ENCODE measurements around the gene RPS6KA2. TPM values are rescaled to one million over a fixed set of nuclear protein-coding genes. Genes with fewer than 3 reads are reported as not detected.
"Not testable (repeated sequence)": the region's sequence is repeated elsewhere in the genome, so short reads cannot be mapped to it uniquely, and the experiment has no call there.

Gene RPS6KA2
- total RNA-seq, 1 donor from 2014 or later, result 36.1 TPM

DNA sequence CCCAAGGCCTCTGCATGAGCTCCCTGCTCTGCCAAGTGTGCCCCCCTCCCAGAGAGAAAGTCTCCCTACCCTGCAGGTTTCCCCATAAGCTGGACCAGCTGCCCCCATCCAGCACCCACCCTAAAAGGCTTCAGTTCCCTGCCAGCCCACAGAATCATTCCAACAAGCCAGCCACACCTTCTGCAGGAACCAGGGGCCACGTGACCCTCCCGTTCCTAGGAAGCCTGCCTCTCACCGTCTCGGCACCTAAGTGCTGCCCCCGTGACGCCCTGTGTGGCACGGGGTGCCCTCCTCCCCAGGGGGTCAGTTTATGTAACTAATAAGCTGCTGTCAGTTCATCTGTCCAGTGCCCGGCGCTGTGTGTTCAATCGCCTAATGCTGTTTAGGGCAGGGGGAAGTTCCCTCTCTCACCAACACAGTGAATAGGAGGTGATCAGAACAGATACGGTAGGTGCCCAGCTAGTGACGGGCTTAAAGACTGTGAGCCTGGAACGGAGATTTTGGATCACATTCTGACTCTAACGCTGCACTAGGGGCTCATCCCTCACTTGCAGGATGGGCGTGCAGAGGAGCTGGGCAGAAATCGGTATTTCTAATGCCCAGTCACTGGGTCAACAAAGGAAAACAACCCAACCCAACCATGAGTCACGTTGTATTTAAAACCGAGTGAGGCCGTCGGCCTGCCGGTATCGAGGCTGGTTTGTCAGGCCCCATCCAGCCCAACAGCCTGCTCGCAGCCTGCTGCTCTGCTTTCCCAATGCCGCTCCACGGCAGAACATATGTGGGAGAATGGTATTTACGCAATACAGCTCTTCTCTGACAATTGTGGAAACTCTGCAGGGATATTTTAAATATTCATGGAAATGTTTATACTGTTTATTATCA is 96.6 kb downstream of the RPS6KA2 start:
- DNase-seq (ENCODE audit: low spot score), result no peak

DNA sequence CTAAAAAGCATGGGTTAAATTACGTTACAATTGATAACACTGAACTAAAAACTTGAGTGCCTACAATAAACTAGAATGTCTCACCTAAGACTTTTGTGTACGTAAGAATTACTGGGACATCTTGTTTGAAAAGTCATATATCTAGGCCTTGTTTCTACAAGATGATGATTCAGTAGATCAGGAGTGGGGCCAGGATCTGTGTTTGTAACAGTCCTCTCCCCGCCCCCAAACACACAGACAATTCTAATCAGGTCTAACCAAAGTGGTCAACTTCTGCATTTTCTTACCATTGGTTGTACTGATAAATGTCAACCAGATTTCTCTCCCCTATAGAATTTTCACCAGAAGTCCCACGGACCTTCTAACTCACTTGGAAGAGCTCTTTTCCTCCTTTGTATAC is 97.5 kb downstream of the RPS6KA2 start:
- DNase-seq (ENCODE audit: low spot score), result no peak

DNA sequence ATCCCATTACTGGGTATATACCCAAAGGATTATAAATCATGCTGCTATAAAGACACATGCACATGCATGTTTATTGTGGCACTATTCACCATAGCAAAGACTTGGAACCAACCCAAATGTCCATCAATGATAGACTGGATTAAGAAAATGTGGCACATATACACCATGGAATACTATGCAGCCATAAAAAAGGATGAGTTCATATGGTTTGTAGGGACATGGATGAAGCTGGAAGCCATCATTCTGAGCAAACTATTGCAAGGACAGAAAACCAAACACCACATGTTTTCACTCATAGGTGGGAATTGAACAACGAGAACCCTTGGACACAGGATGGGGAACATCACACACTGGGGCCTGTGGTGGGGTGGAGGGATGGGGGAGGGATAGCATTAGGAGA is 98.0 kb downstream of the RPS6KA2 start:
- not testable (repeated sequence) for DNase-seq (ENCODE audit: low spot score)

DNA sequence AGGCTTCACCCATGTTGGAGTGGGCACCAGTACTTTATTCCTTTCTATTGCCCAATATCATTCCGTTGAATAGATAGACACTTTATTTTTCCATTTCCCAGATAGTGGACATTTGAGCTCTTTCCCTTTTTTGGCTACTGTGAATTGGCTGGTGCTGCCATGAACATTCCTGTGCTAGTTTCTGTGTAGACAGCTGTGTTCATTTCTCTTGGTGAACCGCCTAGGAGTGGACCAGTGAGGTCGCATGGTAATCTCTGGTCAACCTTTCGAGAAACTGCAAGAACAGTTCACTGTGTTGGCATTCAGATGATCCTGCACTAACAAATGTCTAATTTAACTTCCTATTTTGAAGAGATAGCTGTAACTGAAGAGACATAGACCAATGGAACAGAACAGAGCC is 99.2 kb downstream of the RPS6KA2 start:
- no peak for DNase-seq (ENCODE audit: low spot score)

DNA sequence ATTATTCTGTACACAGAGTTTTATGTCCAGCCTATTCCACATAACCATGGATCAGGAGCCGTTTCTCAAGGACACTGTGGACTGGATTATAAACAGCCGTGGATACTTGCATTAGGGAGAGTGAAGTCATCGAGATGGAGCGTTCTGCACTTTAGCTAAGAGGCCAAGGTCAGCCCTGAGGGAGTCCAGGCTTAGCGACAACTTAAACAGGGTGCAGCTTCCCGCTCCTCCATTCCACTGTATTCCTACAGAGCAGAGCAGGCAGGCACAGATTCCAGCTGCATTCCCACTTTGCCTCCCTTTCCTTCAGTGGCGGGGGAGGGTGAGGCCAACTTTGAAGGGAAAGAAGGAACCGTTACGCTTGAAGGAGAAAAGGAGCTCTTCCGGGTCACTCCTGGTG is 100.1 kb downstream of the RPS6KA2 start:
- DNase-seq (ENCODE audit: low spot score), result no peak

DNA sequence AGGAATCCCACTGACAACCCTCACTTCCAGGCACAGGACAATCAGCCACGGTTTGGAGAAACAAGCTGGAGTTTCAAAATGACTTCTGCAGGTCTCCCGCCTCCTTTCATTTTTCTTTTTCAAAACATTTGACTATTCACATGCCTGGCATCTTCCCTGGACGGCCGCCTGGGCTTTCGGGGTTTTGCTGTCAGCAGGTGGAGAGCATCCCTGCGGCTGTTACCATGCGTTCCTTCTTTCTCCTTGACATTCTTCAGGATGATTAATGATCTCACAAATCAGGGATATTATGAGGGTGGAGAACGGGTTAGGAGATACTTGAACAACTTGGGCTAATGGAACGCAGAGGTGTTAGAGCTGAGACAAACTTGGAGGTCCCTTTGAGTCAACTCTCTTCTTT is 101.5 kb downstream of the RPS6KA2 start:
- DNase-seq (ENCODE audit: low spot score), result no peak

DNA sequence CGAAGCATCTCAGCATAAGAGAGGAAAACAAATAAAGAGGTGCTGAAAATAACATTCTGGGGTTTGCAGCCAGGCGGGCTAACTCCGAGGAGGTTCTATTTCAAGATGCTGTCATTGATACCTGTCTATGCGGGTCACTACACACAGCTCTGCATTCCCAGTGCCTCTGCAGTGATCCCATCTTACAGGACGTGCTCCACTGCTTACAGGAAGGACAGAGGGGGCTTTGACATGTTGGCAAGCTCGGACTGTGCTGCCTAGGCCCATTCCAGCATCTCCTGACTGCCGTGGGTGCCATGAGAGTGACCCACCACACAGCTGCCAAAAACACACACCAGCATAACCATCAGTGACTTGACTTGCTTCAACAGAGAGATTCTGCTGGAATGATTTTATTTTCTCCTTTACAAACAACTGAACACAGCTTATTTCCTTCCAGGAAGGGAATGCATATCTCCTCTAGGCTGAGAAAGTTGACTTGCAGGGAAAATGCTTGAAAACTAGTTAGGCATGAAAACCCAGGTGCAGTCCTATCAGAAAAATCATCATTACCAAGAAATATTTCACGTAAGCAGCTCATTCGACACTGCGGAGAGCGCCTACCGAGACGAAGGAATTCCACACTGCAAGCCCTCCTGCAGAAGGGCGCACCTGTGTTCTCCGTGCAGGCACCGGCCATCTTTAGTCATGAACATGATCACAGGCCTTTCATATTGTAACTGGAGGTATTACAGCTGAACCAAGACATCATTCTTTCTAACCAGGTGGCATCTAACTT is 103.1 kb downstream of the RPS6KA2 start:
- no peak for DNase-seq (ENCODE audit: low spot score)

DNA sequence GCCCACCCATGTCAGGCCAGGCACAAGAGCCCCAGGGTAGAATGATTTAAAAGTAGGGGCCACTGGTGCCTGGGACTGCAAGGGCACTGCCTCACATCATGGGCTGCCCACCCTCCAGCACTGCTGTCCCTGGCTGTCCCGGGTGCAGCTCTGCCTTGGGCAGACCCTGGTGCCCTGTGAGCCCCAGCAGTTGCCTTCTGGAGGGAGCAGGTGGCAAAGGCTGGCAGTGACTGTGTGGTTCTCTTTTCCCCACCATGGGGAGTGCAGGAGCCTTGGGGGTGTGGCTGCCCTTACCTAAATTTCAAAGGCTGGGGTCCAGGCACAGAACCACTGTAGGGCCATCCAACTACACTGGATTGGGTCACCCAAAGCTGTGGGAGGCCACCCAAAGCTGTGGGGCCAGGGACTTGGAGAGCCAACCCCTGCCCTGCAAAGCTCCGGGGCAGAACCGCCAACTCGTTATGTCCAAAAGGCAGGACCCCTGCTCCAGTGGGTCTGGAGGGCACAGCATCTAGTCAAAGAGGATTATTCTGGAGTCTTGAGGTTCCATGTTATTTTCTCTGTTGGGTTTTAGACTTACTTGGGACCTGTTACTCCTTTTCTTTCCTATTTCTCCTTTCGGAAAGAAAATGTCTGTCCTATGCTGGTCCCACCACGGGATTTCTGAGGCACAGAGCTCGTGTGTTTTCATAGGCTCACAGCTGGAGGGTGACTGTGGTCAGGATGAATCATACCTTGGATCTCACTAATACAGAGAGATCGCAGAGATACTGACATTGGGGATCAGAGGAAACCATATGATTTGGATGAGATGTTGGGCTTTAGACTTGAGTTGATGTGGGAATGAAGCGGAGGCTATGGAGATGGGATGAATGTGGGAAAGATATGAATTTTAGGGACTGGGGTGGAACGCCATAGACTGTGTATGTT is 105.9 kb downstream of the RPS6KA2 start:
- DNase-seq (ENCODE audit: low spot score), result no peak

DNA sequence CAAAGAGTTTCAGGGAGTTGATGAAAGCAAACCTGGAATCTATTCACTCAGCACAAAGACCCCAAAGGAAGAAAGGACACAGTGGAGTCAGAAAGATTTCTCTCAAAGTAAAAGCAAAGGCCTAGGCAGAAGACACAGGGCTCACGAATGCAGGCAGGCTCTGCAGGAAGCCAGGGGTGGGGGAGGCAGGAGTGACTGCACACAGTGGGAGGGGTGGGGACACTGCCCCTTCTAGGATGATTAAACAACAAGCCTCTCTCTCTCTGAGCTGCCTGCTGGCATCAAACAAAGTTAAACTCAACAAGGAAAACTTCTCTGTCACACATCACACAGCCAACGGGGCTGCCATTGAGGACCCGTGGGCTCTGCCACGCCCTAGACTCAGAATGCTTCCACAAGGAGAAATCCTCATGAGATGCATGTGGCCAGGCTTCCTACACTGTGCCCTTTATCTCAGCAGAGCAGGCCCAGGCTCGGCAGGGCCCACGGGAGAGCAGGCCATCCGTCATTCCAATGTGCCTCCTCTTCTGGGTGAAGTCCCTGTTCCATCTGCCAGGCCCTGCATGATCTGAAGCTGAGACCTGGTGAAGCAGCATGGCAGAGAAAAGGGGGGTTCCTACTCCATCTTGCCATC is 110.7 kb downstream of the RPS6KA2 start:
- DNase-seq (ENCODE audit: low spot score), result no peak

DNA sequence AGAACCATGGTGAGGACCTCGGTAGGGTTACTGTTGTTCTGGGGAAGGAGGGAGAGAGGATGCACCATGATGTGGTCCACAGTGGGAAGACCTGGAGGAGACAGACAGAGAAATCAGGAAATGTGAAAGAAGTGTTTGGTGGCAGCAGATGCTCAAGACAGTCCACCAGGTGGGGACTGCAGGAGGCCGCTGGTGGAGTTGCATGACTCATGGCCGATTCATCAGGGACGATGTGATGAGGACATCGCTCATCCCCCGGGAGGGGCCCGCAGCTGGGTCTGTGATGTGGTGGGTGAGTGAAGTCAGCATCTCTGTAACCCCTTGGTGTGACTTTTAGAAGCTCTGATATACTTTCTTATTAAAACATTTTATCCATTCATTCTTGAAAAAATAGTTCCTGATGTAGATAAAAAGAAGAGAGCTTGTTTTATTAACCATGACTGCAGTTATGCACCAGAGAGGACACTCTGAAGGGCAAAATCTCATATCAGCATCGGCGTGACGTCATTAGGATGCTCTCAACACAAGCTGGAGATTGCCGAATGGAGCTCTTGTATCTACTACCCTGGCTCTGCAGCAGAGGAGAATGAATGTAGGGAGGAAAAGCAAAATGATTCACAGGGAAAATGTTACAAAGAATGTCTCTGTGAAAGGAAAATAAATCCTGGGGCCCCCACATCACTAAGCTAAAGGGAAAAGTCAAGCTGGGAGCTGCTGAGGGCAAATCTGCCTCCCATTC is 111.8 kb downstream of the RPS6KA2 start:
- DNase-seq (ENCODE audit: low spot score), result no peak

DNA sequence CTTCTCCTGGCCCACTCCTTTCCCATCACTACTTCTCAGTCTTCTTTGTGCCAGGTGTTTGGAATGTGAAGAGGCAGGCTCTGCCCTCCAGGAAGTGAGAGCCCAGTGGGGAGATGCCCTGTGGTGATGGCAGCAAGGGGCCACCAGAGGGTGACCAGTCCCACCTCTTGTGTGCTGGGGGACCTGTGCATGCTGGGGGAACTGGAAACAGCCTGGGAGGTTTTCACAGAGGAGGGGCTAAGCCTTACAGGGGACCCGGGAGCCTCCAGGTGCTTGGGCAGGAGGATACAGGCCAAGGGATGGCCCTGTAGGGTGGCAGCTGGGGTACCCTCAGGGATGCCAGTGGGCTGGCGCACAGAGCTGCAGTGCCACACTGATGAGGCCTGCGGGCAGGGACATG is 112.9 kb downstream of the RPS6KA2 start:
- no peak for DNase-seq (ENCODE audit: low spot score)

DNA sequence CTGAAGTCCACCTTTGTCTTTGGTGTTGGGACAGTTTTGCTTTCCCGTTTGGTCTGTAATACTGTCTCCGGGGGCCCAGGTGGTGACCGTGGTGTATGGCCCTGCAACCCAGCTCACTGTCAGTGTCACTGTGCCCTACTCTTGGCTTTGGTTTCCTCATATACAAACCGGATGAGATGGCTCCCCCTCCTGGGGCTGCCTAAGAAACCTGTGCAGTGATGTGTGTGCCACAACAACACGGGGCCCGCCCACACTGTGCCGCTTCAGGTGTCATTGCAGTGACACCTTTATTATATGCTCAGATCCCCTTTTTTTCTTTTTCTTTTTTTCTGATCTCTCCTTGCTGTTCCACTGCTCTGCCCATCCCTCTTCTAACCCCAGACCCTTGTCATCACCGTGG is 114.5 kb downstream of the RPS6KA2 start:
- no peak for DNase-seq (ENCODE audit: low spot score)

DNA sequence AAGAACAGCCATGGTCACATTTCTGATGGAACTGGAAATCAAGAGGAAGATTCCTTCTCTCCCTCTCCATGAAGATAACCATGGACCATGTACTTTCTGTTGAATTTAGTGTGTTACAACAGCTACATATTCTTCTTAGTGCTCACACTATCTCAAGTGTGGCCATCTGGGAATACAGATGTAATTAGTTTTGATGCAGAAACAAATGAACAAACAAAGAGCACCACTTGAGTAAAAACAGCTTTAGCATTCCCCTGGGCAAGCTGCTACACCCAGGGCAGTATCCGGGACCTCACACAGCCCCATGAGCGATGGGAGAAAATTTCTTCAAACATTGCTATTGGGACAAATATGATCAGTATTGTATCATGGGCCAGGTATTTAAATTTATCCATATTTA is 115.7 kb downstream of the RPS6KA2 start:
- no peak for DNase-seq (ENCODE audit: low spot score)

DNA sequence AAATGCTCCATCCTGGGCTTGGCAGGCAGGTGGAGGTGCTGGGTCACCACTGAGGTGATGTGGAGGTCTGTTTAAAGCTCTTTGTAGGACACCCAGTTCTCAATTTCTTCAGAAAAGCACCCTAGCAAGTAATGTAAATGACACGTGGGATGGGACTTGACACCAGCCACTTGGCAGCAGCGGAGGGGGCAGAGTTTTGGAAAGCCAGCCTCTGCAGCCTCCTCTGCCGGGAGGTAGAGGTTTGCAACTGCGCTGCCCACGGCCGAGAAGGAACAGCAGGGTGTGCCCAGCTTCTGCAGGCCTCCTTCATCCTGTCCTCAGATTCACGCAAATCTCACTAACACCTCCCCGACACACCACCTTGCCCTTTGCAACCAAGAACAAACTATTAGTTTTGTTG is 117.9 kb downstream of the RPS6KA2 start:
- no peak for DNase-seq (ENCODE audit: low spot score)

DNA sequence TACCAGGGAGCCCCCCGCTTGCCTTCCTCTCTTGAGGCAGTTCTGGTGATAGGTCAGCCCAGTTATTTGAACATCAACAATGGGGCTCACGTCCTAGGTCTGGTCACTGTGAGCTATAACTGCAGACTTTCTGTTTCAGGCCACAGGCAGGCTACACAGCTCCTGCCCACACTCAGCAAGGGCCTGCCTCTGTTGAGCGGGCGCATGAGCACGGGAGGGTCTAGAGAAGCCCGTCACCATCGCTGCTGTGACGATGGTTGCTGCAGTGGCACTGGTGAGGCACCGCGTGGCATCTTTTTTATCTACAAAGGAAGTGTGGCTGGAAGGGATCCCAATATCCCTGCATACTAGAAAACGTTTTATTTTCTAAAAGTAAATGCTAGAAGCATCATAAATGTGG is 118.3 kb downstream of the RPS6KA2 start:
- no peak for DNase-seq (ENCODE audit: low spot score)

DNA sequence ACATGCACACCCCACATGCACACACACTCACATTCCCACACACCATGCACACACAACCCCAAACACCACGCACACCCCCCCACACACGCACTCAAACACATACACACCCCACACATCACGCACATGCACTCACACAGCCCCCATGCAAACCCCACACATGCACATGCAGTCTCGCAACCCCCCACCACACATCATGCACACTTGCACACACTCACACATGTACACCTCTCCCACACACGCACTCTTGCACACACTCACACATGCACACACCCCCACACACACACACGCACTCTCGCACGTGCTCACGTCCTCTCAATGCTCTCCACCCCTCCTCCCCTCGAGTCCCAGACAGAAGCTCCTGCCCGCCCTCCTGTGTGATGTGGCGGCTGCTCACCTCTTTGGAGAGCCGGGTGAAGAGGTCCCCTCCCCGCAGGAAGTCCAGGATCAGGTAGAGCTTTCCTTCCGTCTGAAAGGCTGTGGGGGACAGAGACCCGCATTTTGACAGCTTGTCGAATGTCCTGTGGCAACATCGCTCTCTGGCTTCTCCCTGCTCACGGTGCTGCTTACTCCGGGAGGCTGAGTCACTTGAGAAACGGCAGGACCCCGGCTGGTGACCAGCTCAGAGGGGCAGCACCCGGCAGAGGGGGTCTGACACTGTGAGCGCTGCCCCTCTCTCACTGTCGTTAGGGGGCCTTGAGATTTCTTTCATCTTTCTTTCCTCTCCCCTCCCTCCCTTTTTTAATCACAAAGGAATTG is 119.1 kb downstream of the RPS6KA2 start:
- no peak for DNase-seq (ENCODE audit: low spot score)

DNA sequence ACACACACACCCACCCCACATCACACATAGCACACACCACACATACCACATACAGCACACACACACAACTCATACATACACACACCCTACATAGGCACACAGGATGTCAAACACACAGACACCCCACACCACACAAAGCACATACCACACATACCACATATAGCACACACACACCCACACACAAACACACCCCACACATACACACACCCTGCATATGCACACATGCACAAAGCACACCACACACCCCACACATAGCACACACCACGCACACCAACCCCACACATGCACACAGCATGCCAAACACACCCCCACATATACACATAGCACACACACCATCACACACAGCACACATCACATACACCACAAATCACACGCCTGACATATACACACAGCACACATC is 119.7 kb downstream of the RPS6KA2 start:
- no peak for DNase-seq (ENCODE audit: low spot score)

DNA sequence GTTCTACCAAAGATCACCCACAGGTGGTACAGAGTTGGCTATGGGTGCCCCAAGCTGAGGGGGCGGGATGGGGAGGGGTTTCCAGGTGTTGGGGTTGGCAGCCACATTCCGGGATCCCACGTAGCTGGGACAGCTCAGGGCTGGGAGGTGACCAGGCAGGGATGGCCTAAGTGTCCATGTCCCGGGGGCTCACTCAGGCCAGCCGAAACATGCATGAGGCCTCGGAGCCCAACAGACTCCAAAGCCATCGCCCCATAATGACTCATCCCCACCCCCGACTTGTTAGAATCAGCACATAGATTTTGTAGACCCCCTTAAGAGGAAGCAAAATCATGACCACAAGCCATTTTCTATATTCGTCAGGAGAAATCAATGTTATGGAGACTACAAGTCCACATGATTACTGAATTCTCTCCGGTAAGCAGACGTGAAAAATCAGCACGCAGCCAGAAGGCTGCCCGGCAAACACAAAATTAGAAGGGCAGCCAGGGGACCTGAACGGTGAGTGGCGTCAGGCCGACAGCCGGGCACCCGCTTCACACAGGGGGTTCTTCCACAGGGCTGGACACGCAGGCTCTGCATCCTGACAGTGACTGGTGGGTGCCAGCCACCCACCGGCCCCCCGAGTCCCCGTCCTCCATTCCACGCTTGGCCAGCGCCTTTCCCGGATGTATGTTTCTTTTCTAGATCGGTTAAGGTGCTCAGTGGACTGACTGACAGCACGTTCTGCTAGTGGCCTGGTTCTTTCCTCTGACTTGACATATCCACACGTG is 121.7 kb downstream of the RPS6KA2 start:
- DNase-seq (ENCODE audit: low spot score), result no peak

DNA sequence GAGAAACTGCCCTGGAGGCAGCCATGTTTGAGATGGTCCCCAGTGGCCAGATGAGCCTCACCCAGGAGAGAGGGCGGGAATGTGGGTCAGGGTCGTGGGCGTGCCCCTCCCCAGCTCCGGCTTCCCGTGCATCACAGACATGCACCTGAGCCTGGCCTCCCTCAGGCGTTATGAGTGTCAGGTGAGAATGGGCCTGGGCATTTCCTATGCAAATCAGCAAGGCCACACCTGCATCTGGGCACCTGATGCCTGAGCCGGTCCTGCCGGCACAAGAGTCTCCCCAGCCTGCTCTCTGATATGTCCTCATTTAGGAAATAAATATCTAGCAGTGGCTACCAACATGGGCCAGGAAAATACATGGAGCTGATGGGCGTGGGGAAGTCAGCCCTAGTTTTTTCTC is 123.0 kb downstream of the RPS6KA2 start:
- DNase-seq (ENCODE audit: low spot score), result no peak

All from mucosa of gallbladder (tissue), 1 donor.